SJSA1 (cell line): ENCODE results near the gene C2orf78. TPM values are rescaled to one million over a fixed set of nuclear protein-coding genes. Genes with fewer than 3 reads are reported as not detected.
"Not testable (repeated sequence)": the region's sequence is repeated elsewhere in the genome, so short reads cannot be mapped to it uniquely, and the experiment has no call there.

ENCODE experiments used
- DNase-seq, 2 experiments: peaks; one replicate each; pipeline ENCODE4 v3.0.0-alpha.2; 2015 to 2020; ENCODE audit warnings: low spot score in 2 of 2, low read depth in 1 of 2
- H3K27ac ChIP-seq: fragments of 250-450 bp; sonication (Bioruptor Pico); 2 replicates; pipeline ENCODE4 v1.5.1; 2020; ENCODE audit warnings: mild to moderate bottlenecking, moderate library complexity
- H3K27me3 ChIP-seq: fragments of 250-450 bp; sonication (Bioruptor Pico); replicated peaks from 2 replicates; pipeline ENCODE4 v1.5.1; 2020; ENCODE audit warnings: mild to moderate bottlenecking, moderate library complexity
- H3K36me3 ChIP-seq: fragments of 250-450 bp; sonication (Bioruptor Pico); 2 replicates; pipeline ENCODE4 v1.5.1; 2020; ENCODE audit warnings: mild to moderate bottlenecking
- H3K4me1 ChIP-seq: fragments of 250-450 bp; sonication (Bioruptor Pico); replicated peaks from 2 replicates; pipeline ENCODE4 v1.6.1; 2021; ENCODE audit warnings: mild to moderate bottlenecking
- H3K4me3 ChIP-seq: fragments of 250-450 bp; sonication (Bioruptor Pico); 2 replicates; pipeline ENCODE4 v1.5.1; 2020; ENCODE audit warnings: mild to moderate bottlenecking
- H3K9me3 ChIP-seq: fragments of 250-450 bp; sonication (Bioruptor Pico); replicated peaks from 2 replicates; pipeline ENCODE4 v1.5.1; 2020; ENCODE audit warnings: mild to moderate bottlenecking
- total RNA-seq: library from RNA; depleted of rRNA; stranded (reverse); fragments of >200 nt; shearing (Covaris generic); gene quantifications from 2 replicates; pipeline ENCODE4 v1.2.3, GENCODE V29; 2014

The C2orf78 gene
- total RNA-seq, 1 experiment from 2014 or later: 0.03 TPM

- Histone ChIP-seq H3K4me3 (no peak overlapping the region), H3K27me3 (no peaks in the 10 kb centered on the region), H3K36me3 (peaks cover 74% of the 10 kb centered on the region), H3K9me3 (no peaks in the 10 kb centered on the region), H3K27ac (no peak overlapping the region), H3K4me1 (no peaks in the 10 kb centered on the region)
- no peak for DNase-seq
Measured at GRCh38 chr2:73766349-73766748, 17.6 kb upstream of the C2orf78 start.

DNA sequence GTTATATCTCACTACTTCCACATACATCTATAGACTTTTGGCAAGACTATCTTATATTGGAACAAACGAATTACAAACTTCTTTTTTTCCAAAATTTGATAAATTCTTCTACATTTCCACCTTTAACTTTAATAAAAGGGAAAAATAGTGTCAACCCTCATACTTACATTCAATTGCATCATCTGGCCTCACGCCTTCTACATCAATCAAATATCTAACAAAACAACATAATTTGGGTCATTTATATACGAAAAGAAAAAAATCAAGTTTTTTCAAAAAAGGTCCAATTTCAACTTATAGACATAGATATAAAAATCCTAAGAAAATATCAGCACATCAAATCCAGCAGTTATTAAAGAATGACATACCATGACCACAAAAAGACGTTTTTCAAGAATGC is 17.0 kb upstream of the C2orf78 start:
- Histone ChIP-seq H3K4me1 (no peaks in the 10 kb centered on the region), H3K36me3 (peaks cover 70% of the 10 kb centered on the region), H3K4me3 (no peak overlapping the region), H3K9me3 (no peaks in the 10 kb centered on the region), H3K27ac (no peak overlapping the region), H3K27me3 (no peaks in the 10 kb centered on the region)
- no peak for DNase-seq

GRCh38 chr2:73770725-73771124 is 13.3 kb upstream of the C2orf78 start:
- H3K9me3 ChIP-seq: no peaks in the 10 kb centered on the region
- no peak overlapping the region for H3K27ac ChIP-seq
- no peaks in the 10 kb centered on the region for H3K4me1 ChIP-seq
- H3K4me3 ChIP-seq: no peak overlapping the region
- no peak for DNase-seq
- H3K27me3 ChIP-seq: no peaks in the 10 kb centered on the region; the same call in 1 of the 2 replicates
- peaks cover 76% of the 10 kb centered on the region for H3K36me3 ChIP-seq

- Histone ChIP-seq H3K27me3 (no peaks in the 10 kb centered on the region; the same call in 1 of the 2 replicates), H3K36me3 (peaks cover 72% of the 10 kb centered on the region), H3K4me3 (no peak overlapping the region), H3K27ac (no peak overlapping the region), H3K9me3 (no peaks in the 10 kb centered on the region), H3K4me1 (no peaks in the 10 kb centered on the region)
- no peak for DNase-seq
Measured at GRCh38 chr2:73772819-73773218, 11.2 kb upstream of the C2orf78 start.

- no peak for DNase-seq
- peaks cover 55% of the 10 kb centered on the region for H3K36me3 ChIP-seq
- H3K9me3 ChIP-seq: no peaks in the 10 kb centered on the region
- no peaks in the 10 kb centered on the region; the same call in 1 of the 2 replicates for H3K27me3 ChIP-seq
- no peak overlapping the region for H3K27ac ChIP-seq
- peaks cover 6% of the 10 kb centered on the region for H3K4me1 ChIP-seq
- H3K4me3 ChIP-seq: no peak overlapping the region
Measured at GRCh38 chr2:73776381-73776780, 7.6 kb upstream of the C2orf78 start.

- H3K27ac ChIP-seq: no peak overlapping the region
- peaks cover 6% of the 10 kb centered on the region for H3K4me1 ChIP-seq
- no peak for DNase-seq
- H3K4me3 ChIP-seq: no peak overlapping the region
- no peaks in the 10 kb centered on the region; the same call in 1 of the 2 replicates for H3K27me3 ChIP-seq
- no peaks in the 10 kb centered on the region for H3K9me3 ChIP-seq
- H3K36me3 ChIP-seq: peaks cover 52% of the 10 kb centered on the region
Measured at GRCh38 chr2:73776869-73777519, 7.0 kb upstream of the C2orf78 start.

DNA sequence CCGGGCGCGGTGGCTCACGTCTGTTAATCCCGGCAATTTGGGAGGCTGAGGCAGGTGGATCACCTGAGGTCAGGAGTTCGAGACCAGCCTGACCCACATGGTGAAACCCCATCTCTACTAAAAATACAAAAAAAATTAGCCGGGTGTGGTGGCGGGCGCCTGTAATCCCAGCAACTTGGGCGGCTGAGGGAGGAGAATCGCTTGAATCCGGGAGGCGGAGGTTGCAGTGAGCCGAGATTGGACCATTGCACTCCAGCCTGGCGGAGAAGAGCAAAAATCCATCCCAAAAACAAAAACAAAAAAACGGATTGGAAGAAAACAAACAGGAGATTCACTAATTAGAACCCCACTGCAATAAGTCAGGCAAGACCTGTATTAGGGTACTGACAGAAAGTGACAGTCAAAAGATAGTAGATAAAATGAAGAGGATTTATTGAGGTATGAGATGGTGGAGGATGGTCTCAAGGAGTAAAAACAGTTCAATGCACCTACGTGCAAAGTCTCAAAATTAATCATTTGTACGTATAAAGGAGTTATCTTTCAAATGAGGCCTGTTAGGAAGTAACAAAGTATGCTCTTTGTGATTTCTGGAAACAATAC is 5.0 kb upstream of the C2orf78 start:
- Histone ChIP-seq H3K4me1 (peaks cover 11% of the 10 kb centered on the region), H3K4me3 (peak overlapping the region; percentile 83), H3K36me3 (peaks cover 32% of the 10 kb centered on the region)
- H3K27ac ChIP-seq, H3K27me3 ChIP-seq, DNase-seq, H3K9me3 ChIP-seq: not testable (repeated sequence)

DNA sequence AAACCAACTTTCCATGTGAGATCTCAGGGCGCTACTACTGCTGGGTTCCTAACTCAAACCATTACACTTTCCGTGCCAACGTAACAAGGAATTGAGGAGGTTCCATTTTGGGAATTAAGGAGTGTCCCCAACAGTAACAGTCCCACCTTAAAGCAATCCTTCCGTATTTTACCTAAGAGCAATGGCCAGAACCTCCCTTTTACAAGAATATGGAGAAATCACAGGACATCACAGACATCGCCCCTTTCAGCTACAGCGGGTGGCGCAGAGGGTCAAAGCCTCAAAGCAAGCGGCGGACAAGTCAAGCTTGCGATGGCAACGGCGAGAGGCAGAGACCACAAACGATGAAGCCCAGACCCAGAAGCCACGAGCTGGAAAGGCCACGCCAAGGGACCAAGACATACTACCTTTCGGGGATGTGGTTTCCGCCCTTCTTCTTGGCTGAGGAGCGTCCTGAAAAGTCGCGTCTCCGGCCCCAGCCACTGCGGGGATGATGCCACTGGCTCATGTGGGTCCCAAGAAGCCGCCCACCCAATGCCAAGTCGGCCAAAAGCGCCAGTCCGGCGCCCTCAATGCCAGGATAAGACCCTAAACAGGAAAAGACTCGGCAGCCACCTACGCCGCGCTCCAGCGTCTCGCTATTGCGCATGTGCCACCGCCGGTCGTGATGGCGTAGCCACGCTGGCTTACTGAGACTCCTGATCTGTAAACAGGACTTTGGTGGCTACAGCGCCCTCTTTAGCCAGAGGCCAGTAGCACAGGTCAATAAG is 4.3 kb upstream of the C2orf78 start, which contains the start of gene DUSP11:
Gene DUSP11 (minus strand): TSS at position 637 of the 770 bp plus-strand sequence. CDS start 129 bp downstream, at position 508.
- DNase-seq: peak; percentile 83 to 94
- H3K27me3 ChIP-seq: no peaks in the 10 kb centered on the region; the same call in 1 of the 2 replicates

DNA sequence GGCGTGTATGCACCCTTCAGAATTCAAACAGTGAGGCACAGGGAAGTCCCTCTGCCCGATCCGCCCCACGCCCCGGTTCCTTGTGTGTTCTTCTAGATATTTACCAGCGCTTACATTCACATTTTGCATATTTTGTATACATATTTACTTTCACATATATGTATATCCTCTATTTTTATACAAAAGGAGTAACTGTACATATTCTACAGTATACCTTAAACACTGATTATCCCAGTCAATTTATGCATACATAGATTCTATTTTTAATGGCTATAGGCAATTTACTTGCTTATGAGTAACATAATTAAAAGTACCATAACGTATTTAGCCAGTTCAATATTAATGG is 3.8 kb upstream of the C2orf78 start:
- Histone ChIP-seq H3K27ac (no peak overlapping the region), H3K4me3 (peak overlapping the region; percentile 83), H3K36me3 (peaks cover 21% of the 10 kb centered on the region), H3K9me3 (no peaks in the 10 kb centered on the region), H3K4me1 (peaks cover 11% of the 10 kb centered on the region), H3K27me3 (no peaks in the 10 kb centered on the region)
- DNase-seq: no peak

More for the DNA sequence above, 4.3 kb upstream of the C2orf78 start, which contains the start of gene DUSP11:
- peaks cover 11% of the 10 kb centered on the region for H3K4me1 ChIP-seq
- peaks cover 25% of the 10 kb centered on the region for H3K36me3 ChIP-seq
- H3K4me3 ChIP-seq: peak within 1 kb of the TSS; percentile 83
- H3K27ac ChIP-seq: peak within 1 kb of the TSS; percentile 59
- no peaks in the 10 kb centered on the region for H3K9me3 ChIP-seq

GRCh38 chr2:73783402-73783801 is 581 bp upstream of the C2orf78 start:
- not testable (repeated sequence) for H3K27ac ChIP-seq, H3K27me3 ChIP-seq, H3K9me3 ChIP-seq, H3K4me3 ChIP-seq, H3K36me3 ChIP-seq
- peaks cover 11% of the 10 kb centered on the region for H3K4me1 ChIP-seq
- DNase-seq: peak in 1 of 2 experiments; percentile 14

- no peaks in the 10 kb centered on the region for H3K4me1 ChIP-seq
- no peak overlapping the region for H3K4me3 ChIP-seq
- DNase-seq: no peak
- H3K27me3 ChIP-seq: peaks cover 13% of the 10 kb centered on the region; the same call in 1 of the 2 replicates
- H3K36me3 ChIP-seq: no peaks in the 10 kb centered on the region
- H3K9me3 ChIP-seq: no peaks in the 10 kb centered on the region
- no peak overlapping the region for H3K27ac ChIP-seq
Measured at GRCh38 chr2:73811878-73812277, 27.9 kb downstream of the C2orf78 start.

DNA sequence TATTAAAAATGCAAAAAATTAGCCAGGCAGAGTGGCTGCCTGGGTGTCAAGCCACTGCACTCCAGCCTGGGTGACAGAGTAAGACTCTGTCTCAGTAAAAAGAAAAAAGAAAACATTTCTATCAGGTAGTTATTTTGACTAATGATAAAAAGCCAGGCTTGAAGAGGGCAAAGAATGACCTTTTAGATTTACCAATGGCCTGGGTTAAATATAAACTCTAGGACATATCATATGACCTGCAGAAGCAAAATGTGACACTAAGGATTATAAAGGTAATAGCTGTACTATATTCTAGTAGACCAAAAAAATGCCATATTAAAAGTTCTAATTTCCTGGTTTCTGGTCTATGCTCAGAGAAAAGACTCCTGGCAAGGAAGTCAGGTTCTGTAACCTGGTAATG is 28.7 kb downstream of the C2orf78 start:
- DNase-seq: no peak
- Histone ChIP-seq H3K27me3 (peaks cover 13% of the 10 kb centered on the region; the same call in 1 of the 2 replicates), H3K4me1 (no peaks in the 10 kb centered on the region), H3K4me3 (no peak overlapping the region), H3K27ac (no peak overlapping the region), H3K9me3 (no peaks in the 10 kb centered on the region), H3K36me3 (no peaks in the 10 kb centered on the region)

- Histone ChIP-seq H3K27me3 (peaks cover 15% of the 10 kb centered on the region; the same call in 1 of the 2 replicates), H3K9me3 (no peaks in the 10 kb centered on the region), H3K36me3 (no peaks in the 10 kb centered on the region), H3K4me3 (no peak overlapping the region), H3K27ac (no peak overlapping the region), H3K4me1 (no peaks in the 10 kb centered on the region)
- no peak for DNase-seq
Measured at GRCh38 chr2:73818296-73818695, 34.3 kb downstream of the C2orf78 start.

GRCh38 chr2:73821227-73821626 is 37.2 kb downstream of the C2orf78 start:
- H3K9me3 ChIP-seq: no peaks in the 10 kb centered on the region
- H3K27ac ChIP-seq: no peak overlapping the region
- no peak overlapping the region for H3K4me3 ChIP-seq
- H3K36me3 ChIP-seq: no peaks in the 10 kb centered on the region
- DNase-seq: no peak
- H3K27me3 ChIP-seq: peaks cover 10% of the 10 kb centered on the region; the same call in 1 of the 2 replicates
- no peaks in the 10 kb centered on the region for H3K4me1 ChIP-seq
